ENCODE measurements around the gene ABCB8.
A peak's percentile ranks its signal among the peaks of the same experiment; 100 is the strongest.

The ABCB8 gene

DNA sequence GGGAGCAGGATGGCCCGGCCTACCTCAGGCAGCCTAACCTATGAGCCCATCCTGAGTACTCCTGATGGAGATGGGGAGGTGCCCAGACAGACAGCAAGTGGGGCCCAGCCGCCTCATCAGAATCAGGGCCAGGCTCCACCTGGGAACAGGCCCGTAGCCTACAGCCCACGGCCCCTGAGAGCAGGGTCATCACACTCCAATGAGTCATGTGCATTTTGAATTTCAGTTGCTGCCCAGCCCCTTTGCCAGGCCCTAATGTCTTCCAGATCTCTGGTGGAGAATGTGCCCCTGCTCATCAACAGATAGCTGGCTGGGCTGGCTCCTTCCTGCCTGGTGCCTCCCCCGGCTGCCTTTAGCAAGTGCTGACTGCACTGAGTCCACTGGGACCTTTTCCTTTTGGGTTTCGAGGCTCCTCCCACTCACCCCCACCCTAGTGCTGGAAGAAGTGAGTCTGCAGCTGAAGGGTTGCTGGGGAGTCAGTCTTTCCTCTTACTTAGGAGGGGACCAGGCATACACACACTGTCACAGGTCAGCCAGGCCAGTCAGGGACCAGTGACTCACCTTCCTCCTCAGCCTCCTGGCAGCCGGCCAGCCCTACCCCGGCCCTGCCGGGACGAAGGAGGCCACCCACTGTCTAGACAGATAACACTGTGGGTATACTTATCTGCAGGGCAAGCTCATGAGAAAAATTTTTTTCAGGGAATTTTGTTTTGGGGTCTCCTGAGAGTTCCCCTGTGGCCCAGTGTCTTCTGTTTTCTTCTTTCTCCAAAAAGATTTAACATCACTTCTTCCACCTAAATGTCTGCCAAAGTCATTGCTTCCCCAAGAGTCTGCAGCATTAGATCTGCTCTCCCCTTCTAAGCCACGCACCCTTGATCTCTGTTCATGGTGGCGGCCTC lies 10.9 kb downstream of the ABCB8 start (continued):
- no peak for TF ChIP-seq ZFP41 (tag by site-specific recombination; IDR thresholded peaks at IDR 0.05; ENCODE audit: borderline replicate concordance)
- TF ChIP-seq KLF1 (tag by site-specific recombination; IDR thresholded peaks at IDR 0.05) = peak; percentile 32; the same call in 1 of the 2 replicates

- no peak overlapping the region for H3K4me3 ChIP-seq (ENCODE audit: low read depth, low read length)
- H3K9me3 ChIP-seq (ENCODE audit: control insufficient read depth, insufficient read depth, low read depth, low read length) = no peaks in the 10 kb centered on the region
- CTCF ChIA-PET = interaction anchor here (0.8 to 2.9 kb wide), 4 partner anchors 12 to 72 kb away, joined by 3 to 15 read pairs (median 8); partner anchors contain the start of gene ABCB8
- no peak overlapping the region; the same call in 1 of the 2 replicates for H3K27ac ChIP-seq (ENCODE audit: extremely low read depth, low read depth, low read length)
- peaks cover 6% of the 10 kb centered on the region for H3K4me1 ChIP-seq (ENCODE audit: control insufficient read depth, insufficient read depth, low read length)
- TF ChIP-seq EGR2 (tag by site-specific recombination; IDR thresholded peaks at IDR 0.05; ENCODE audit: low read depth) (peak; percentile 21; the same call in 1 of the 2 replicates), ZFP3 (tag by site-specific recombination; IDR thresholded peaks at IDR 0.05; ENCODE audit: low read depth) (no peak), ZFHX2 (tag by site-specific recombination; conservative IDR thresholded peaks at IDR 0.05) (peak; percentile 40)
- H3K36me3 ChIP-seq (ENCODE audit: control insufficient read depth in 2 of 2, insufficient read depth in 1 of 2, low read length in 2 of 2) = peaks cover 0 to 50% of the 10 kb centered on the region in 2 experiments; a peak in 1 of 3 replicates
- POLR2A ChIA-PET = interaction anchor here (0.6 to 3.6 kb wide), 9 partner anchors 8 to 70 kb away, joined by 3 to 26 read pairs (median 5); partner anchors contain the start of genes ABCB8, ASIC3, CDK5 and FASTK
These were observed 11.7 kb downstream of the ABCB8 start for GRCh38 chr7:151039850-151040548.

GRCh38 chr7:151040616-151041375 lies 12.5 kb downstream of the ABCB8 start:
- Histone ChIP-seq H3K9me3 (ENCODE audit: control insufficient read depth, insufficient read depth, low read depth, low read length) (no peaks in the 10 kb centered on the region), H3K4me3 (ENCODE audit: low read depth, low read length) (no peak overlapping the region), H3K27ac (ENCODE audit: extremely low read depth, low read depth, low read length) (no peak overlapping the region), H3K4me1 (ENCODE audit: control insufficient read depth, insufficient read depth, low read length) (peaks cover 6% of the 10 kb centered on the region), H3K36me3 (ENCODE audit: control insufficient read depth in 2 of 2, insufficient read depth in 1 of 2, low read length in 2 of 2) (peaks cover 0 to 49% of the 10 kb centered on the region in 2 experiments; a peak in 1 of 3 replicates)
- ChIA-PET POLR2A (no interaction called here), CTCF (interaction anchor here (1.9 to 2.9 kb wide), 2 partner anchors 22 to 23 kb away, joined by 4 to 15 read pairs; no protein-coding TSS in a partner anchor)
- TF ChIP-seq ZNF394 (tag by site-specific recombination; IDR thresholded peaks at IDR 0.05; ENCODE audit: borderline replicate concordance) (no peak), ZNF777 (tag by site-specific recombination; IDR thresholded peaks at IDR 0.05; ENCODE audit: borderline replicate concordance) (no peak), KLF1 (tag by site-specific recombination; IDR thresholded peaks at IDR 0.05) (no peak), SCRT2 (tag by site-specific recombination; IDR thresholded peaks at IDR 0.05) (no peak), SP2 (tag by site-specific recombination; IDR thresholded peaks at IDR 0.05) (no peak), ZNF571 (tag by site-specific recombination; IDR thresholded peaks at IDR 0.05) (no peak), SALL2 (tag by site-specific recombination; IDR thresholded peaks at IDR 0.05; ENCODE audit: borderline replicate concordance) (no peak), ZNF157 (tag by site-specific recombination; IDR thresholded peaks at IDR 0.05) (no peak), ZNF629 (tag by site-specific recombination; IDR thresholded peaks at IDR 0.05) (no peak), ZNF26 (tag by site-specific recombination; IDR thresholded peaks at IDR 0.05) (no peak), ZNF664 (tag by site-specific recombination; IDR thresholded peaks at IDR 0.05) (no peak), ZNF10 (tag by site-specific recombination; IDR thresholded peaks at IDR 0.05) (no peak), ZNF555 (tag by site-specific recombination; conservative IDR thresholded peaks at IDR 0.05) (no peak), KLF16 (tag by site-specific recombination; IDR thresholded peaks at IDR 0.05) (no peak), ZFP69B (tag by site-specific recombination; IDR thresholded peaks at IDR 0.05) (no peak), ZNF561 (tag by site-specific recombination; IDR thresholded peaks at IDR 0.05; ENCODE audit: borderline replicate concordance) (no peak)
- TF ChIP-seq, protein P1, sequence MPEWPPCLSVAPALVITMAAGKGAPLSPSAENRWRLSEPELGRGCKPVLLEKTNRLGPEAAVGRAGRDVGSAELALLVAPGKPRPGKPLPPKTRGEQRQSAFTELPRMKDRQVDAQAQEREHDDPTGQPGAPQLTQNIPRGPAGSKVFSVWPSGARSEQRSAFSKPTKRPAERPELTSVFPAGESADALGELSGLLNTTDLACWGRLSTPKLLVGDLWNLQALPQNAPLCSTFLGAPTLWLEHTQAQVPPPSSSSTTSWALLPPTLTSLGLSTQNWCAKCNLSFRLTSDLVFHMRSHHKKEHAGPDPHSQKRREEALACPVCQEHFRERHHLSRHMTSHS (tag by site-specific recombination; IDR thresholded peaks at IDR 0.05) = no peak
- TF ChIP-seq, protein P2, sequence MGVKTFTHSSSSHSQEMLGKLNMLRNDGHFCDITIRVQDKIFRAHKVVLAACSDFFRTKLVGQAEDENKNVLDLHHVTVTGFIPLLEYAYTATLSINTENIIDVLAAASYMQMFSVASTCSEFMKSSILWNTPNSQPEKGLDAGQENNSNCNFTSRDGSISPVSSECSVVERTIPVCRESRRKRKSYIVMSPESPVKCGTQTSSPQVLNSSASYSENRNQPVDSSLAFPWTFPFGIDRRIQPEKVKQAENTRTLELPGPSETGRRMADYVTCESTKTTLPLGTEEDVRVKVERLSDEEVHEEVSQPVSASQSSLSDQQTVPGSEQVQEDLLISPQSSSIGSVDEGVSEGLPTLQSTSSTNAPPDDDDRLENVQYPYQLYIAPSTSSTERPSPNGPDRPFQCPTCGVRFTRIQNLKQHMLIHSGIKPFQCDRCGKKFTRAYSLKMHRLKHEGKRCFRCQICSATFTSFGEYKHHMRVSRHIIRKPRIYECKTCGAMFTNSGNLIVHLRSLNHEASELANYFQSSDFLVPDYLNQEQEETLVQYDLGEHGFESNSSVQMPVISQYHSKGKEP (tag by site-specific recombination; IDR thresholded peaks at IDR 0.05) = no peak
- TF ChIP-seq, protein P3, sequence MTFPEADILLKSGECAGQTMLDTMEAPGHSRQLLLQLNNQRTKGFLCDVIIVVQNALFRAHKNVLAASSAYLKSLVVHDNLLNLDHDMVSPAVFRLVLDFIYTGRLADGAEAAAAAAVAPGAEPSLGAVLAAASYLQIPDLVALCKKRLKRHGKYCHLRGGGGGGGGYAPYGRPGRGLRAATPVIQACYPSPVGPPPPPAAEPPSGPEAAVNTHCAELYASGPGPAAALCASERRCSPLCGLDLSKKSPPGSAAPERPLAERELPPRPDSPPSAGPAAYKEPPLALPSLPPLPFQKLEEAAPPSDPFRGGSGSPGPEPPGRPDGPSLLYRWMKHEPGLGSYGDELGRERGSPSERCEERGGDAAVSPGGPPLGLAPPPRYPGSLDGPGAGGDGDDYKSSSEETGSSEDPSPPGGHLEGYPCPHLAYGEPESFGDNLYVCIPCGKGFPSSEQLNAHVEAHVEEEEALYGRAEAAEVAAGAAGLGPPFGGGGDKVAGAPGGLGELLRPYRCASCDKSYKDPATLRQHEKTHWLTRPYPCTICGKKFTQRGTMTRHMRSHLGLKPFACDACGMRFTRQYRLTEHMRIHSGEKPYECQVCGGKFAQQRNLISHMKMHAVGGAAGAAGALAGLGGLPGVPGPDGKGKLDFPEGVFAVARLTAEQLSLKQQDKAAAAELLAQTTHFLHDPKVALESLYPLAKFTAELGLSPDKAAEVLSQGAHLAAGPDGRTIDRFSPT (tag by site-specific recombination; IDR thresholded peaks at IDR 0.05) = no peak

Measured in HEK293 (cell line).